ENCODE results near the gene TCEAL4.
A peak's percentile ranks its signal among the peaks of the same experiment; 100 is the strongest.
"Not testable (repeated sequence)": the region's sequence is repeated elsewhere in the genome, so short reads cannot be mapped to it uniquely, and the experiment has no call there.

Gene TCEAL4

DNA sequence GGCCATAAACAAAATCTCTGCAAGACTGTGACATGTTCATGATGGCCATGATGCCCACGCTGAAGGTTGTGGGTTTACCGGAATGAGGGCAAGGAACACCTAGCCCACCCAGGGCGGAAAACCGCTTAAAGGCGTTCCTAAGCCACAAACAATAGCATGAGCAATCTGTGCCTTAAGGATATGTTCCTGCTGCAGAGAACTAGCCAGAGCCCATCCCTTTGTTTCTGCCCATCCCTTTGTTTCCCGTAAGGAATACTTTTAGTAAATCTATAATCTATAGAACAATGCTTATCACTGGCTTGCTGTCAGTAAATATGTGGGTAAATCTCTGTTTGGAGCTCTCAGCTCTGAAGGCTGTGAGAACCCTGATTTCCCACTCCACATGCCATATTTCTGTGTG is 9.9 kb downstream of the TCEAL4 start:
- not testable (repeated sequence) for DNase-seq

DNA sequence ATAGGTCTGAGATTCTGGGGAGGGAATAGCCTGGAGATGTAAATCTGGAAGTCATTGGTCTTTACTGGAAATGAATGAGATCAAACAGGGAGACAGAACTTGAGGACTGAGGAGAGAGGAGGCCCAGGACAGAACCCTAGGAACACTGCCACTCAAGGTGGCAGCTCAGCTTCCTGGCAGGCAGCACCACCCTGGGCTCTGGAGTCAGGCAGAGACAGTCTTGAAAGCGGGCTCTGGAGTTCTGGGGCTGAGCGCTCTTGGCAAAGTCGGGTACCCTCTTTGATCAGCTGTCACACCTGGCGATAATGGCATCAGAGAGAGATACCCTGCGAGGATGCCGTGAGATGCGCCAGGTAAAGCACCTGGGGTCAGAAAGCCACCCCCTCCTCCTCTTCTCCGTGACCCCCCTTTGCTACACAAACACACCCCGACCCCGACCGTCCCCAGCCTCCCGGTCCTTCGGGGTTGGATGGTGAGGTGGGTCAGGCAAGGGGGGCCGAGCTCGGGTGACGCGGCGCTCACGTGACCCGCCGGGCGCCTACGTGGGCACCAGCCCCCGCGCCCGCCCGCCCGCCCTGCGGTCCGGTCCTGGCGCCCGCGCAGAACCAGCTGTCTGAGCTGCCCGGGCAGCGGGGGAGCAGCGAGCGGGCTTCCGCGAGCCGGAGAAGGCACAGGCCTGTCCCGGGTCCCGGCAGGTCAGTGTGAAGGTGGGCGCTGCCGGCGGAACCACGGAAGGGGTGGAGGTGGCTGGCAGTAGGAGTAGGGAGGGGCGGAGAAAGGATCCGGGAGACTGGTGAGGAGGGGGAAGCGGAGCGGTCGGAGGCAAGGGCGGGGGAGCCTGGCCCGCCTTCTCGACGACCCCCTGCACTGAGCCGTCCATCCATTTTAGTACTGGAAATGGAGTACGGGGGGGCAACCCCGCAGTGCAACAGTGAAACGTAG is 22.3 kb downstream of the TCEAL4 start, which contains the start of gene TCEAL3:
TSS of gene TCEAL3 (plus strand) at position 600 of the 942 bp plus-strand sequence. CDS start 1,102 bp downstream, outside the sequence.
- peak; percentile 44 for DNase-seq

- no peak for DNase-seq
These were observed 23.1 kb downstream of the TCEAL4 start for GRCh38 chrX:103608306-103608963.

GRCh38 chrX:103610282-103610681 is 25.0 kb downstream of the TCEAL4 start:
- no peak for DNase-seq

DNA sequence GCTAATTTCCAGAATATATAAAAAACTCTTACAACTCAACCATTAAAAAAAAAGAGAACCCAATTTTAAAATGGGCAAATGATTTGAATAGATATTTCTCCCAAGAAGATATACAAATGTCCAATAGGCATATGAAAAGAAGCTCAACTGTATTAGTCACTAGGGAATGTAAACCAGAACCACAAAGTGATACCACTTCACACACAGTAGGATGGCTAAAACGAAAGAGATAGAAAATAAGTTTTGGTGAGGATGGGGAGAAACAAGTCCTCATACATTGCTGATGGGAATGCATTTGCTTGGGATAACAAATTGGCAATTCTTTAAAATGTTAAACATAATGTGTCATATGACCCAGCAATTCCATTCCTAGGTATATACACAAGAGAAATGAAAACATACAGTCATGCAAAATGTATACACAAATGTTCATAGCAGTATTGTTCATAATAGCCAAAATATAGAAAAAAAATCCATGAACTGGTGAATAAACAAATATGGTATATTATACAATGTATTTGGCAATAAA is 28.1 kb downstream of the TCEAL4 start:
- no peak for DNase-seq

- no peak for DNase-seq
These were observed 29.7 kb downstream of the TCEAL4 start for GRCh38 chrX:103614999-103615398.

DNA sequence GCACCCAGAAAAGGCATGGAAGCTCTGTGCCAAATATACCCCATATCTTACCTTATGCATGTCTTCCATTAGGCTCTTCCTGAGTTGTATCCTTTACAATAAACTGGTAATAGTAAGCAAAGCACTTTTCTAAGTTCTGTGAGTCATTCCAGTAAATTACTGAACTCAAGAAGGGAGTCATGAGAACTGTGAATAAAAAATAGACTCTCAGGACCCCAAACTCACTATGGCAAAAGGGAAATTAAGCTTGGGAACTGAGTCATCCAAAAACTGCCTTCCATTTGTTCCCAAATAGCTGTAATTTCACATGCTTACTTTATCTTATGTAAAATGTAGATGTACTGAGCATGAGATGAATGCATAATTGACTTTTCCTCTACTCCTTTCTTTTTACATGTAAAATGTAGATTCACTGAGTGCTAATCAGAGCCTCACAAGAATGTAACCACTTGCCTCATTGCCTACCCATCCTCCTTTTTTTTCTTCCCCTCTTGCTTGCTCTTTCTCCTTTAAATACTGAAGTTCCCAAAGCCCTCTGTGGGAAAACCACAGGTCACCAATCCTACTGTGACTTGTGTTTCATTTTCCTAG is 30.6 kb downstream of the TCEAL4 start:
- DNase-seq = no peak

DNA sequence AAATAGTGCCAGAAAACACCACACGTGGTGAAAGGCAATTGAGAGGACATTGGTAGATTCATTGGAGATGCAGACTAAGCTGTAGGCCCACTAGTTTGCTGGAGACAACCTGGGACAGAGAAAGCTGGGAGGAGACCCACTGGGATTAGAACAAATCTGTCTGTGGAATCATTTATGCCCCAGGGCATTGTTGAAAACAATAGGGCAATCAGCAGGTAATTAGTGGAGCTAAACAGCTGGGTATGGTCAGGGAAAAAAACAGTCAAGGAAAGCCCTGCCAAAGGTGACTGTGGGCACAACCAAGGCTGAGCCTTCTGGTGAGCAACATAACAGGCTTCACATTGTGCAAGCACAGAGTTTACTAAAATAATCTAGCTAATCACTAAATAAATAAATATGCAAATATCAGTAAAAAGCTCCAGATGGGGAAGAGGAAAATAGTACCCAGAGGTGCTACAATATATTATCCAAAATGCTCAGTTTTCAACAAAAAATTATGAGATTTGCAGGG is 31.4 kb downstream of the TCEAL4 start:
- DNase-seq = no peak

- no peak for DNase-seq
These were observed 38.8 kb downstream of the TCEAL4 start for GRCh38 chrX:103624111-103624510.

- no peak for DNase-seq
These were observed 41.5 kb downstream of the TCEAL4 start for GRCh38 chrX:103626855-103627254.

GRCh38 chrX:103628386-103629317 is 43.3 kb downstream of the TCEAL4 start, which contains the start of gene TCEAL1:
TSS of gene TCEAL1 (plus strand) at chrX:103628975. CDS start at chrX:103629917, 942 bp downstream.
- peak; percentile 17 for DNase-seq

DNA sequence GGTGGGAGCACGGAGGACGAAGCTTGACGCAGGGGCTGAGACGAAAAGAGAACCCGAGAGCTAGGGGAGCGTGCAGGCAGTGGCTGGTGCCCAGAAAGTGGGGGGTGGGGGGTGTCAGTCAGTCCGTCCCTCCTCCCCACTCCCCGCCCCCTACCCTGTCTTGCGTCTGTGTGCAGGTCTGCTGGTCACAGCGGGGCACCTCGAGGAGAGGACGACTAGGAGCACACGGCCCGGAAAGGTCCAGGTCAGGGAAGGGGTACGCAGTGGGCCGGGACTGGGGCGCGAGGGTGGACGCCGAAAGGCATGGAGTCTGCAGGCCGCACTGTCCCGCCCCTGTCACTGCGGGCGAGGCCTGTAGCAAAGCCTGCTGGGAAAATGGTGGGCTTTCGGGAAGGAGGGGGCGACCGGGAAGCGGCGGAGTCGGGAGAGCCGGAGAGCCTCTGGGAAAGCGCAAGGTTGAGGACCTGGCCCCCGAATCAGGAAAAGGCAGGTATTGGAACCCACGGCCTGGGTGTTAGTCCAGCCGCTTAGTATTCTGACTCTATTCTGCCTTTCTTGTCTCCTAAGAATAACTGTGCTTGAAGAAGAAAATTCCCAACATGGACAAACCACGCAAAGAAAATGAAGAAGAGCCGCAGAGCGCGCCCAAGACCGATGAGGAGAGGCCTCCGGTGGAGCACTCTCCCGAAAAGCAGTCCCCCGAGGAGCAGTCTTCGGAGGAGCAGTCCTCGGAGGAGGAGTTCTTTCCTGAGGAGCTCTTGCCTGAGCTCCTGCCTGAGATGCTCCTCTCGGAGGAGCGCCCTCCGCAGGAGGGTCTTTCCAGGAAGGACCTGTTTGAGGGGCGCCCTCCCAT is 44.2 kb downstream of the TCEAL4 start:
- DNase-seq = peak; percentile 7

GRCh38 chrX:103630171-103630511 is 44.8 kb downstream of the TCEAL4 start:
- DNase-seq = no peak

GRCh38 chrX:103631145-103631544 is 45.8 kb downstream of the TCEAL4 start:
- no peak for DNase-seq

GRCh38 chrX:103635436-103635835 is 50.1 kb downstream of the TCEAL4 start:
- no peak for DNase-seq

Data from activated gamma-delta T cell (primary cell).